Measurements from ENCODE around the gene MACROD2. TPM values are rescaled to one million over a fixed set of nuclear protein-coding genes. Genes with fewer than 3 reads are reported as not detected.

The MACROD2 gene
- total RNA-seq, 1 experiment from 2014 or later = 3.1 TPM

DNA sequence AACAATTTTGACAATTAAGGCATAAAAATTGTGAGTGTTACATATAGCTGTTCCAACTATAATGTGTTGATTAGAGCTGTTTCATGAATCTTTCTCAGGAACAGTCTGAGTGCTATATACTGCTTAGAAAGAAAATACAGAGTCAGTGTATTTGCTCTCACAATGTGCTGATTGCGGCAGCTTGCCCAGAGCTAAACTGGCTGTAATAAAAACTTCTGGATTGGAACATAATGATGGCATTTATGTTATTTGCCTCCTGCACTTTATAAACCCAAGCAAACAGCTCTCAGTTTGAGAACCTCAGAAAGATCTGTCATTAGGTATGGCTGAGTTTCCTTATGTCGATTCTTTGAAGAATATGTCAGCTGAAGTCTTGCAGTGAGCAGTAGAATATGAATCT, 312.6 kb downstream of the MACROD2 start:
- H3K27ac Mint-ChIP-seq (ENCODE audit: low read depth, unreplicated experiment) = no peak overlapping the region
- intact Hi-C loops (cut with micrococcal nuclease) = no loop called here
- ChIA-PET POLR2A (interaction anchor here (0.7 to 1.6 kb wide), 5 partner anchors 9 to 289 kb away, joined by 3 to 5 read pairs (median 4); no protein-coding TSS in a partner anchor), CTCF (interaction anchor here (1.0 to 1.7 kb wide), 4 partner anchors 8 to 118 kb away, joined by 3 to 11 read pairs (median 5); no protein-coding TSS in a partner anchor)
- H3K4me1 Mint-ChIP-seq (ENCODE audit: insufficient read depth, unreplicated experiment) = no peaks in the 10 kb centered on the region
- H3K27me3 Mint-ChIP-seq (ENCODE audit: insufficient read depth, unreplicated experiment) = no peaks in the 10 kb centered on the region
- BruUV-seq (replicated peaks) = no TSS peak
- TF ChIP-seq, protein P1, sequence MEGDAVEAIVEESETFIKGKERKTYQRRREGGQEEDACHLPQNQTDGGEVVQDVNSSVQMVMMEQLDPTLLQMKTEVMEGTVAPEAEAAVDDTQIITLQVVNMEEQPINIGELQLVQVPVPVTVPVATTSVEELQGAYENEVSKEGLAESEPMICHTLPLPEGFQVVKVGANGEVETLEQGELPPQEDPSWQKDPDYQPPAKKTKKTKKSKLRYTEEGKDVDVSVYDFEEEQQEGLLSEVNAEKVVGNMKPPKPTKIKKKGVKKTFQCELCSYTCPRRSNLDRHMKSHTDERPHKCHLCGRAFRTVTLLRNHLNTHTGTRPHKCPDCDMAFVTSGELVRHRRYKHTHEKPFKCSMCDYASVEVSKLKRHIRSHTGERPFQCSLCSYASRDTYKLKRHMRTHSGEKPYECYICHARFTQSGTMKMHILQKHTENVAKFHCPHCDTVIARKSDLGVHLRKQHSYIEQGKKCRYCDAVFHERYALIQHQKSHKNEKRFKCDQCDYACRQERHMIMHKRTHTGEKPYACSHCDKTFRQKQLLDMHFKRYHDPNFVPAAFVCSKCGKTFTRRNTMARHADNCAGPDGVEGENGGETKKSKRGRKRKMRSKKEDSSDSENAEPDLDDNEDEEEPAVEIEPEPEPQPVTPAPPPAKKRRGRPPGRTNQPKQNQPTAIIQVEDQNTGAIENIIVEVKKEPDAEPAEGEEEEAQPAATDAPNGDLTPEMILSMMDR (IDR thresholded peaks at IDR 0.05; ENCODE audit: unreplicated experiment) = no peak
- H3K9me3 Mint-ChIP-seq (ENCODE audit: unreplicated experiment) = peaks cover 7% of the 10 kb centered on the region
- no peak overlapping the region for H3K4me3 Mint-ChIP-seq (ENCODE audit: unreplicated experiment)
- H3K36me3 Mint-ChIP-seq (ENCODE audit: insufficient read depth, unreplicated experiment) = no peaks in the 10 kb centered on the region
- no peak for DNase-seq (ENCODE audit: unreplicated experiment)

DNA sequence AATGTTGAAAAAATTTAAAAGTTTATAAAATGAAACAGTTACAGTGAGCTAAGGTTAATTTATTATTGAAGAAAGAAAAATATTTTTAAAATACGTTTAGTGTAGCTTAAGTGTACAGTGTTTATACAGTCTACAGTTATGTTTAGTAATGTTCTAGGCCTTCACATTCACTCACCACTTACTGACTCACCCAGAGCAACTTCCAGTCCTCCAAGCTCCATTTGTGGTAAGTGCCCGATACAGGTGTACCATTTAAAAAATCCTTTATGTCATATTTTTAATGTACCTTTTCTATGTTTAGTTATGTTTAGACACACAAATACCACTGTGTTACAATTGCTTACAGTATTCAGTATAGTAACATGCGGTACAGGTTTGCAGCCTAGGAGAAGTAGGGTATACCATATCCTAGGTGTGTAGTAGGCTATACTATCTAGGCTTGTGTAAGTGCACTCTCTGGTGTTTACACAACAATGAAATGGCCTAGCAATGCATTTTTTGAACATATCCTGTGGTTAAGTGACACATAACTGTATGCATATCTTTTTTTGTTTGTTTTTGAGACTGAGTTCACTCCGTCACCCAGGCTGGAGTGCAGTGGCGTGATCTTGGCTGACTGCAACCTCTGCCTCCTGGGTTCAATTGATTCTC, 315.8 kb downstream of the MACROD2 start:
- H3K27ac Mint-ChIP-seq (ENCODE audit: low read depth, unreplicated experiment) = no peak overlapping the region
- ChIA-PET POLR2A (interaction anchor here (0.6 to 1.0 kb wide), 3 partner anchors 18 to 43 kb away, joined by 3 to 4 read pairs (median 3); no protein-coding TSS in a partner anchor), CTCF (interaction anchor here (0.6 to 1.2 kb wide), 2 partner anchors 22 to 852 kb away, joined by 3 read pairs; no protein-coding TSS in a partner anchor)
- BruUV-seq (replicated peaks) = no TSS peak
- H3K4me1 Mint-ChIP-seq (ENCODE audit: insufficient read depth, unreplicated experiment) = no peaks in the 10 kb centered on the region
- intact Hi-C loops (cut with micrococcal nuclease) = no loop called here
- no peaks in the 10 kb centered on the region for H3K27me3 Mint-ChIP-seq (ENCODE audit: insufficient read depth, unreplicated experiment)
- peaks cover 1% of the 10 kb centered on the region for H3K9me3 Mint-ChIP-seq (ENCODE audit: unreplicated experiment)
- DNase-seq (ENCODE audit: unreplicated experiment) = no peak
- H3K4me3 Mint-ChIP-seq (ENCODE audit: unreplicated experiment) = no peak overlapping the region
- TF ChIP-seq, protein P1 (IDR thresholded peaks at IDR 0.05; ENCODE audit: unreplicated experiment) = no peak
- H3K36me3 Mint-ChIP-seq (ENCODE audit: insufficient read depth, unreplicated experiment) = no peaks in the 10 kb centered on the region

GRCh38 chr20:14312001-14312400, 316.7 kb downstream of the MACROD2 start:
- no peaks in the 10 kb centered on the region for H3K36me3 Mint-ChIP-seq (ENCODE audit: insufficient read depth, unreplicated experiment)
- H3K27me3 Mint-ChIP-seq (ENCODE audit: insufficient read depth, unreplicated experiment) = no peaks in the 10 kb centered on the region
- intact Hi-C loops (cut with micrococcal nuclease) = no loop called here
- H3K27ac Mint-ChIP-seq (ENCODE audit: low read depth, unreplicated experiment) = no peak overlapping the region
- H3K4me3 Mint-ChIP-seq (ENCODE audit: unreplicated experiment) = no peak overlapping the region
- no peak for DNase-seq (ENCODE audit: unreplicated experiment)
- ChIA-PET CTCF (no interaction called here), POLR2A (interaction anchor here (0.6 to 1.2 kb wide), 3 partner anchors 35 to 67 kb away, joined by 3 read pairs; no protein-coding TSS in a partner anchor)
- H3K9me3 Mint-ChIP-seq (ENCODE audit: unreplicated experiment) = no peaks in the 10 kb centered on the region
- TF ChIP-seq, protein P1 (IDR thresholded peaks at IDR 0.05; ENCODE audit: unreplicated experiment) = no peak
- no TSS peak for BruUV-seq (replicated peaks)
- no peaks in the 10 kb centered on the region for H3K4me1 Mint-ChIP-seq (ENCODE audit: insufficient read depth, unreplicated experiment)

GRCh38 chr20:14313341-14314020, 318.2 kb downstream of the MACROD2 start:
- Mint-ChIP-seq H3K4me3 (ENCODE audit: unreplicated experiment) (no peak overlapping the region), H3K27ac (ENCODE audit: low read depth, unreplicated experiment) (no peak overlapping the region), H3K9me3 (ENCODE audit: unreplicated experiment) (no peaks in the 10 kb centered on the region), H3K36me3 (ENCODE audit: insufficient read depth, unreplicated experiment) (no peaks in the 10 kb centered on the region), H3K4me1 (ENCODE audit: insufficient read depth, unreplicated experiment) (no peaks in the 10 kb centered on the region), H3K27me3 (ENCODE audit: insufficient read depth, unreplicated experiment) (no peaks in the 10 kb centered on the region)
- intact Hi-C loops (cut with micrococcal nuclease) = no loop called here
- BruUV-seq (replicated peaks) = no TSS peak
- CTCF ChIA-PET = no interaction called here
- POLR2A ChIA-PET = interaction anchor here (0.5 to 1.3 kb wide), 5 partner anchors 10 to 531 kb away, joined by 3 to 7 read pairs (median 3); no protein-coding TSS in a partner anchor
- TF ChIP-seq, protein P1 (IDR thresholded peaks at IDR 0.05; ENCODE audit: unreplicated experiment) = no peak
- DNase-seq (ENCODE audit: unreplicated experiment) = no peak

Data from MCF 10A (cell line).